CD4-positive, alpha-beta T cell (primary cell): ENCODE data around the gene CTXN1. TPM values are rescaled to one million over a fixed set of nuclear protein-coding genes. Genes with fewer than 3 reads are reported as not detected.

Source experiments
- ATAC-seq: fragments of 200-7000 bp; cut with Tn5 transposase; one replicate; pipeline ENCODE4 v1.10.0; 2022; ENCODE audit warnings: mild to moderate bottlenecking; ENCODE audit not compliant: poor library complexity
- CTCF ChIA-PET: fragments of 350-600 bp; sonication (Branson Sonifier 250); formaldehyde crosslinking; loops from one replicate; lab custom pipeline; 2021; ENCODE audit warnings: antibody characterized with exemption, inconsistent platforms; lab: Charles Lee
- POLR2A ChIA-PET: fragments of 350-600 bp; sonication (Branson Sonifier 250); formaldehyde crosslinking; loops from one replicate; lab custom pipeline; 2021; ENCODE audit warnings: antibody characterized with exemption, inconsistent platforms; lab: Charles Lee
- DNase-seq, 14 experiments: peaks; one replicate each; pipeline ENCODE4 v3.0.0-alpha.2; 2013 to 2020; ENCODE audit warnings: mixed read lengths in 2 of 14
- H3K27ac ChIP-seq, 2 donors: one replicate each; pipeline versions ENCODE4 v1.5.1 to v1.7.0; 2013; ENCODE audit warnings: low read length in 2 of 2, low read depth in 1 of 2, mild to moderate bottlenecking in 1 of 2
- H3K27me3 ChIP-seq, 2 experiments: 1 replicate in 1 of 2; 2 replicates in 1 of 2; pipeline versions ENCODE4 v1.6.1 to v1.7.0; 2013; ENCODE audit warnings: low read length in 2 of 2, control low read depth in 1 of 2, mild to moderate bottlenecking in 1 of 2, moderate library complexity in 1 of 2; ENCODE audit not compliant: insufficient read depth in 2 of 2, control insufficient read depth in 1 of 2
- H3K36me3 ChIP-seq: one replicate; pipeline ENCODE4 v1.6.1; 2013; ENCODE audit warnings: low read length, control low read depth; ENCODE audit not compliant: insufficient read depth
- H3K4me1 ChIP-seq: one replicate; pipeline ENCODE4 v1.6.1; 2013; ENCODE audit warnings: low read length, control low read depth; ENCODE audit not compliant: insufficient read depth
- H3K4me3 ChIP-seq: one replicate; pipeline ENCODE4 v1.5.1; 2013; ENCODE audit warnings: mild to moderate bottlenecking, low read length, moderate library complexity
- H3K9me3 ChIP-seq, 2 experiments: 1 replicate in 1 of 2; 2 replicates in 1 of 2; pipeline versions ENCODE4 v1.6.1 to v1.7.0; 2013; ENCODE audit warnings: low read length in 2 of 2, mild to moderate bottlenecking in 2 of 2, control low read depth in 1 of 2, moderate library complexity in 1 of 2; ENCODE audit not compliant: control insufficient read depth in 1 of 2, insufficient read depth in 1 of 2
- H3K27ac Mint-ChIP-seq: one replicate; pipeline ENCODE4 v1.8.0; 2020; ENCODE audit warnings: mixed read lengths
- H3K27me3 Mint-ChIP-seq: one replicate; pipeline ENCODE4 v1.8.0; 2021; ENCODE audit warnings: mixed read lengths
- H3K36me3 Mint-ChIP-seq: one replicate; pipeline ENCODE4 v1.8.0; 2021; ENCODE audit warnings: low read depth, mixed read lengths
- H3K4me1 Mint-ChIP-seq: one replicate; pipeline ENCODE4 v1.8.0; 2021; ENCODE audit warnings: low read depth, mixed read lengths
- H3K4me3 Mint-ChIP-seq: one replicate; pipeline ENCODE4 v1.8.0; 2020; ENCODE audit warnings: mild to moderate bottlenecking, mixed read lengths
- H3K9me3 Mint-ChIP-seq: one replicate; pipeline ENCODE4 v1.8.0; 2020; ENCODE audit warnings: mixed read lengths
- intact Hi-C, 2 experiments: fragments of 100-400 bp; cut with DNase I in 1 of 2; cut with micrococcal nuclease in 1 of 2; formaldehyde crosslinking; loops; one replicate each; pipeline versions ENCODE4 v1.15.1 to v1.9.0; 2023 to 2025; cut with DNase I, micrococcal nuclease
- total RNA-seq, 174 experiments: library from RNA in 2 of 174; stranded (reverse) in 2 of 174; gene quantifications; one replicate each; pipeline ENCODE4 v1.2.3 and lab custom pipeline; 2021 to 2026
- TF ChIP-seq, protein P1 (sequence below): fragments of 200-600 bp; IDR thresholded peaks from one replicate; pipeline ENCODE4 v1.8.0; 2022; ENCODE audit warnings: antibody characterized with exemption, mild to moderate bottlenecking

CTXN1 gene
- total RNA-seq, 2 experiments from 2014 or later: not detected

DNA sequence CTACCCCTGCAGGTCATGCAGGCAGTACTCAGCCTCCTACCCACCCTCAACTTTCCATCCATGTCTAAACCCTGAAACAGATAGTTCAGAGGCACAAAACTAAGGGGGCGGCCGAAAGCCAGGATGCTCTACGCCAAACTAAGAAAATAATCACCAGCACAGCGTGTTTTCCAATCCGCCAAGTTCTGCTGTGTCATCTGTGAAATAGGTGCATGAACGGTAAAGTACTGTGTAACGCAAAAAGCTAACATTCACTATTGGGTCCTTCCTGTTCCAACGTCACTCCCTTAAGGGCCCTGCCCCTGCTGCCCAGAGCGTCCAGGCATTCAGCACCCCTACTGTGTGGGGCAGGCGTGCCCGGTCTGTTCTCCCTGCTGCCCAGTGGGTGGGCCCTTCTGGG lies 29.8 kb upstream of the CTXN1 start:
- peaks cover 10% of the 10 kb centered on the region for H3K36me3 ChIP-seq
- intact Hi-C loops: no loop called here
- DNase-seq (no peak), ATAC-seq (no peak)
- TF ChIP-seq, protein P1, sequence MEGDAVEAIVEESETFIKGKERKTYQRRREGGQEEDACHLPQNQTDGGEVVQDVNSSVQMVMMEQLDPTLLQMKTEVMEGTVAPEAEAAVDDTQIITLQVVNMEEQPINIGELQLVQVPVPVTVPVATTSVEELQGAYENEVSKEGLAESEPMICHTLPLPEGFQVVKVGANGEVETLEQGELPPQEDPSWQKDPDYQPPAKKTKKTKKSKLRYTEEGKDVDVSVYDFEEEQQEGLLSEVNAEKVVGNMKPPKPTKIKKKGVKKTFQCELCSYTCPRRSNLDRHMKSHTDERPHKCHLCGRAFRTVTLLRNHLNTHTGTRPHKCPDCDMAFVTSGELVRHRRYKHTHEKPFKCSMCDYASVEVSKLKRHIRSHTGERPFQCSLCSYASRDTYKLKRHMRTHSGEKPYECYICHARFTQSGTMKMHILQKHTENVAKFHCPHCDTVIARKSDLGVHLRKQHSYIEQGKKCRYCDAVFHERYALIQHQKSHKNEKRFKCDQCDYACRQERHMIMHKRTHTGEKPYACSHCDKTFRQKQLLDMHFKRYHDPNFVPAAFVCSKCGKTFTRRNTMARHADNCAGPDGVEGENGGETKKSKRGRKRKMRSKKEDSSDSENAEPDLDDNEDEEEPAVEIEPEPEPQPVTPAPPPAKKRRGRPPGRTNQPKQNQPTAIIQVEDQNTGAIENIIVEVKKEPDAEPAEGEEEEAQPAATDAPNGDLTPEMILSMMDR: no peak
- no peak overlapping the region for H3K4me3 Mint-ChIP-seq
- ChIA-PET CTCF (no interaction called here), POLR2A (no interaction called here)
- no peaks in the 10 kb centered on the region for H3K4me1 ChIP-seq
- peaks cover 6% of the 10 kb centered on the region for H3K36me3 Mint-ChIP-seq
- H3K27me3 ChIP-seq: no peaks in the 10 kb centered on the region
- H3K9me3 Mint-ChIP-seq: no peaks in the 10 kb centered on the region
- H3K4me1 Mint-ChIP-seq: no peaks in the 10 kb centered on the region
- no peak overlapping the region for H3K4me3 ChIP-seq
- H3K27ac ChIP-seq: no peak overlapping the region
- no peaks in the 10 kb centered on the region for H3K27me3 Mint-ChIP-seq
- H3K9me3 ChIP-seq: no peaks in the 10 kb centered on the region
- no peak overlapping the region for H3K27ac Mint-ChIP-seq

DNA sequence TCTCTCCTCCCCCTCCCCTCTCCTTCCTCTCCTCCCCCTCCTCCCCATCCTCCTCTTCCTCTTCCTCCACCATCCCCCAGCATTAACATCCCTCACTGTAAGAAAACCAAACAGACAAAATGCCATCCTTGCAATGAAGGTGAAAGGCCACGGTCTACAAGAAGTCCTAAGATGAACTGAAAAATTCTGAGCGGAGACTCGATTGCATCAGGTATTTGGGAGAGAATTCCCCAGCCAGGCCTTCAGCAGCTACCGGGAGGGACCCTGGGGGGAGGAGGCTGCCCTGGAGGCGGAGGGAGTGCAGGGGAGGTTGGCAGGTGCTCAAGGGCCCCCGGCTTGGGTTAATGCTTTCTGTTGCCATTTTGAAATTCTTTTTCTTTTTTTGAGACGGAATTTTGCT lies 27.6 kb upstream of the CTXN1 start:
- Mint-ChIP-seq H3K36me3 (no peaks in the 10 kb centered on the region), H3K27ac (no peak overlapping the region), H3K27me3 (no peaks in the 10 kb centered on the region), H3K4me1 (no peaks in the 10 kb centered on the region), H3K9me3 (no peaks in the 10 kb centered on the region), H3K4me3 (no peak overlapping the region)
- ChIA-PET CTCF (no interaction called here), POLR2A (no interaction called here)
- no peak overlapping the region for H3K4me3 ChIP-seq
- no peak for DNase-seq
- no peaks in the 10 kb centered on the region for H3K4me1 ChIP-seq
- intact Hi-C loops: no loop called here
- no peaks in the 10 kb centered on the region for H3K36me3 ChIP-seq
- TF ChIP-seq, protein P1: no peak
- no peaks in the 10 kb centered on the region for H3K27me3 ChIP-seq
- no peaks in the 10 kb centered on the region for H3K9me3 ChIP-seq
- H3K27ac ChIP-seq: no peak overlapping the region
- ATAC-seq: no peak

DNA sequence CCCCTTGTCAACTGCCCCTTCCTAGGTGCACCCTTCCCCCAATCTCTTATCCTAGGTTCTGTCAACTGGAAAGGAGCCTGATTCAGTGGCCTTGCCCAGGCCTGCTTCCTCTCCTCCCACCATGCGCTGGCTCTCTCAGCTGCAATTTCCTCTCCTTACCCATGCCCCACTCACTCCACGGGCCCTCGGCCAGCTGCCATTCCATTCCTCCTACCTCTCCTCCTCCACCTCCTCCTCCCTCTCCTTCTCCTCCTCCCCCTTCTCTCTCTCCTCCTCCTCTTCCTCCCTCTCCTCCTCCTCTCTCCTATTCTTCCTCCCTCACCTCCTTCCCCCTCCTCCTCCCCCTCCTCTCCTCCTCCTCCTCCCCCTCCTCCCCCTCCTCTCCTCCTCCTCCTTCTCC lies 27.1 kb upstream of the CTXN1 start:
- no peaks in the 10 kb centered on the region for H3K36me3 Mint-ChIP-seq
- DNase-seq: no peak
- ChIA-PET CTCF (interaction anchor here (1.2 kb wide), 1 partner anchor 9 kb away, joined by 4 read pairs; the partner anchor contains the start of gene TIMM44), POLR2A (interaction anchor here (1.7 kb wide), 1 partner anchor 9 kb away, joined by 8 read pairs; the partner anchor contains the start of gene TIMM44)
- Histone ChIP-seq H3K27me3 (no peaks in the 10 kb centered on the region), H3K27ac (no peak overlapping the region), H3K4me3 (no peak overlapping the region), H3K36me3 (no peaks in the 10 kb centered on the region), H3K4me1 (no peaks in the 10 kb centered on the region), H3K9me3 (no peaks in the 10 kb centered on the region)
- no peak overlapping the region for H3K27ac Mint-ChIP-seq
- no peaks in the 10 kb centered on the region for H3K4me1 Mint-ChIP-seq
- no peaks in the 10 kb centered on the region for H3K9me3 Mint-ChIP-seq
- H3K4me3 Mint-ChIP-seq: no peak overlapping the region
- intact Hi-C loops: no loop called here
- TF ChIP-seq, protein P1: no peak
- no peak for ATAC-seq
- H3K27me3 Mint-ChIP-seq: no peaks in the 10 kb centered on the region
